HG03159 (cell line): ENCODE data around the gene PRKCI.
"Not testable (repeated sequence)": the region's sequence is repeated elsewhere in the genome, so short reads cannot be mapped to it uniquely, and the experiment has no call there.

Source experiments
- ATAC-seq: cut with Tn5 transposase; IDR thresholded peaks from one replicate; pipeline ENCODE4 v1.9.1; 2021; ENCODE audit warnings: mild to moderate bottlenecking, moderate library complexity; ENCODE audit not compliant: unreplicated experiment

Gene PRKCI

DNA sequence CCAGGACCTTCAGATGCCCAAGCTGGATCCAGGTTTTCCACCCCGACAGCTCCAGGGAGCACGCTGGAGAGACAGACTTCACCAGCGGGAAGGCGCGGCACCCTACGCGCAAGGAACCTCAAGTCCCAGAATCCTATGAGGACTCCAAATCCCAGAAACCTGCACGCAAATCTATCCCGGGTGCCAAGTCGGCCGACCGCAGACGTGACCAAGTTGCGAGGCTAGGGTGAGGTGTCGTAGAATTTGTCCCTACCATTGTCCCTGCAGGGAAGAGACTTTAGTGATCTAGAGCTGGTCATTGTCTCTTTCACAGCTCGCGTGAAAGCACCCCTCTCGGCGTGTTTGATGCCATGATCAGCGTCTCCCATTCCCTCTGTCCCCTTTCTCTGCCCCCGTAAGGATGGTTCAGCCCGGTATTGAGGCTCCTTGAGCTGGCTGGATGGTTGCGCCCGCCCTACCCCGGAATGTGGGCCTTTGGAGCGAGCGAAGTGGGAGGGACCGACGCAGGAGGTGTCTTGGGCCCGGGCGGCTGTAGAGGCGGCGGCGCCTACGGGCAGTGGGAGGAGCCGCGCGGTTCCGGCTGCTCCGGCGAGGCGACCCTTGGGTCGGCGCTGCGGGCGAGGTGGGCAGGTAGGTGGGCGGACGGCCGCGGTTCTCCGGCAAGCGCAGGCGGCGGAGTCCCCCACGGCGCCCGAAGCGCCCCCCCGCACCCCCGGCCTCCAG, at the start of gene PRKCI:
PRKCI (plus strand) TSS at position 501 of the 723 bp plus-strand sequence. CDS start 246 bp downstream, outside the sequence.
- peak; percentile 93 for ATAC-seq

DNA sequence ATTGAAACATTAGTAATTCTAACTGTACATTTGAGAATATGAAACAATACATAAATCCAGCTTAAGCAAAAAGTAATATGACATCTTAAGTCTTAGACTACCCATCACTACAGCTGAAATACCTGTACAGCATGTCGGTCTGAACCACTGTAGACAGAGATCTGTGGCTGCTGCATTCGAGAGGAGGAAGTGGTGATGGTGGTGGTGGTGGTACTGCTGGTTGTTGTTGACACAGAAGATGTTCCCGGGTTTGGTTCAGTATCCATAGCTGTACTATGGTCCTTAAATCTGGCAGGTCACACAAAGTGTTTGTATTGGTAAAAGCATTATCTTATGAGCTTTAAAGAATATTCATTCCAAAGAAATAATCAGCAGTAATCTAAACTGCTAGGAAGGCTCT, 43.6 kb upstream of the PRKCI start:
- no peak for ATAC-seq

DNA sequence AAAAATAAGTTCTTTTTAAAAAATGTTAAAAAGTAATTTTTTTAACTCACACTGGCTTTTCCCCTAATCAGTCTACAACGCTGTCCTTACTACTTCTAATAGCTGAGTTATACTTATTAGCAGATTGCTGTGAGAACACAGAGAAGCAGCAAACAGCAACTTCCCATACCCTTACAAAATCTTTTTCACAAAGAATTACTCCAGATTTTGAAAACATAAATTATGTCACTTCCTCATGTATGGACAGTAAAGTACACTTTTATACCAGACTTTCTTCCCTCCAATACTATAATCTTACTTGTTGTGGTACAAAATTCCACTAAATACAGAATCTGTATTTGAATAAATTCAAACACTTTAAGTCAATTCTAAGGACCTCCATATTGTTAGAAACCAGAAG, 42.8 kb upstream of the PRKCI start:
- no peak for ATAC-seq

DNA sequence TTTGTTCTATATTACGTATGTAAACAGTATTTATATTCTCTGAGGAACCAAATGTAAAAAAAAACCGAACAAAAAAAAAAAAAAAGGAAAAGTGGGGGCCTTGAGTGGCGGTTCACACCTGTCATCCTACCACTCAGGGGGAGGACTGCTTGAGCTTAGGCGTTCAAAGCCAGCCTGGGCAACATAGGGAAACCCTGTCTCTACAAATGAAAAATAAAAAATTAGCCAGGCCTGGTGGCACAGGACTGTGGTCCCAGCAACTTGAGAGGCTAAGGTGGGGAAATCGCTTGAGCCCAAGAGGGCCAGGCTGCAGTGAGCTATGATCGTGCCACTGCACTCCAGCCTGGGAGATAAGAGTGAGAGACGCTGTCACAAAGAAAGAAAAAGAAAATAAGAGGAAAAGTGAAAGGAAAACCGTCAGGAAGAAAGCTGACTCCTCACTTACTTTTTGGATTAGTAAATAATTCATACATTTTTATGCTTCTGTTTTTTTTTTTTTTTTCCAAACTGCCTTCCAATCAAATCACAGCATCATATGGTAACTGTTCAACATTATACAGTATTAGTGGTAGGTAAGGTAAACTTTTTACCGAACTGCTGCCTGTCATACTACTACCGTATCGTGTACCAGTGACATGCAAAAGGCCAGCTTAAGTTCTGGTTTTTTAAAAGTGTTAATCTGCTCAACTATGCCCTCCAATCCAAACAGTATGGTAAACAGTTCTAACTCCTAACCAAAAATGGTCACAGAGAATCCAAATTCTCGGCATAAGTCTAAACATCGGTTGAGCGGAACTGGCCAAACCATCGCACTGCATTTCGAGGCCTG, 41.9 kb upstream of the PRKCI start:
- ATAC-seq = peak; percentile 27

DNA sequence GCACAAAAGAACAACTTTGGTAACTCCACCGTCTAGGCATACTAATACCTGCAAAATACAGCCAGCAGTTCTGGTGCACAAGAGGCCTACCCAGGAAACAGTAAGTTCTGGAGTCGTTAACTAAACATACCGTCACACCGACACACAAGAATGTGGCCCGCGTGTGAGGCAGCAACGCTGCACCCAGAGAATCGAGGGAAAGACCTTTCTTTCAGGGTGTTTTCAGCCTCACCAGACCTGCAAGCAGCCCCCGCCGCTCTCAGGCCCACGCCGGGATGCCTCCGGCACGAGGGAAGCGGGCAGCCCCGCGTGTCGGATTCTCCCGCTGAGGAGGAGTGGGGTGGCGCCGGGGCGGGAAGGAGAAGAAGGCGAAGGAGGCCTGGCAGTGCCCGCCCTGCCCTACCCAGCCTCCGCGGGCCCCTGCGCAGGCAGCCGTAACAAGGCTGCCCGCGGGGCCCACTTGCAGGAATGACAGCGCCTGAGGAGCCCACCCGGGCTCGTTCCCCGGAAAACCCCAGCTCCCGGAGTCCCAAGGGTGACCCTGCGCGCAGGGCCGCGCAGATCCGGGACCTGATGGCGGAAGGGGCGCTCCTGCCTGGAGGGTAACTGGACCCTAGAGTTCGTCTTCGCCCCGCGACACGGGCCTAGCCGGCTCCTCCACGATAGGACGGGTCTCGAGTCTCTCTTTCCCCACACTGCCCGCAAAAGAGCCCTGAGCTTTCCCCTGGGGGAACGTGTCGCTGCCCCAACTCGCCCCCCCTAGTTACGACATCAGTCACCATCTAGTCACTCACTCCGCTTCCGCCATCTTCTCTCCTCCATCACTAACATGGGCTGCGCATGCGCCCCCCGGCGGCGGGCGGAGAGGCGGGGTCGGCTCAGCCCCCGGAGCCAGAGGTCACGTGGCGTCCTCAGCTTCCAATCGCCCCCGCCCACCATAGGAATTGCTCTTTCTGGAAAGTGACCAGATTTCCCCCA, 41.0 kb upstream of the PRKCI start, which contains the start of gene PHC3:
PHC3 (minus strand) TSS at position 826 of the 978 bp plus-strand sequence; CDS start at position 808, 18 bp downstream.
- peak; percentile 75 for ATAC-seq

DNA sequence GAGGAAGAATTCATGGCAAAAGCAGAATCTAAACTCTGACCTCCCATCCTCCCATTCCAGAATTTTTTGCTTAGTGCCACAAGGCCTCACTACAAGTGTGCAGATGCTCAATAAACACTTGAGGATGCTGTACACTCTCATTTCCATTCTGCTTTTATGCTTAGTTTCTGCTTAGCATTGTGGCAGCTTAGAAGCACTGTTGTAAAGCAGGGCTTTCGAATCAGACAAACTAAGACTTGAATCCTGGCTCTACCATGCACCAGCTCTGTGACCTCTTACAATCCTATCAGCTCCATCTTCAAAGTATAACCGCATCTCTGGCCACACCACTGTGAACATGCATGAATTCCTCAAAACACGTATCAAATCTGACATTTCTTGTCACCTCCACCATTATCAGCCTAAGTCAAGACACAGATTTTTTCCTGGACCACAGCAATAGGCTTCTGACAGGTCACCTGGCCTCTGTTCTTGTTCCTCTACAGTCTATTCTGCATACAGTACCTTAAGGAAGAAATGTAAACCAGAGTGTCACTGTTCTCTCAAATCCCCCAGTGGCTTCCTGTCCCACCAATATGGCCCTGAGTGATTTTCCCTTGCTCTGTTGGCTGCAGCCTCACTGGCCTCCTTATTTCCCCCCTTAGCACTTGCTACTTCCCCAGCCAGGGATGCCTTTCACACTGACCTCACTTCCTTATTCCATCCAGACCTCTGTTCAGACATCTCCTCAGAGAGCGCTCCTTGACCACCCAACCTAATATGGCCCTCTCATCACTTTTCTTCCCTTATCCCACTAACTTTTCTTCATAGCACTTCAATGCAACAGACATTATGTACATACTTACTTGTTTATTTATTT, 32.6 kb upstream of the PRKCI start:
- peak; percentile 25 for ATAC-seq

DNA sequence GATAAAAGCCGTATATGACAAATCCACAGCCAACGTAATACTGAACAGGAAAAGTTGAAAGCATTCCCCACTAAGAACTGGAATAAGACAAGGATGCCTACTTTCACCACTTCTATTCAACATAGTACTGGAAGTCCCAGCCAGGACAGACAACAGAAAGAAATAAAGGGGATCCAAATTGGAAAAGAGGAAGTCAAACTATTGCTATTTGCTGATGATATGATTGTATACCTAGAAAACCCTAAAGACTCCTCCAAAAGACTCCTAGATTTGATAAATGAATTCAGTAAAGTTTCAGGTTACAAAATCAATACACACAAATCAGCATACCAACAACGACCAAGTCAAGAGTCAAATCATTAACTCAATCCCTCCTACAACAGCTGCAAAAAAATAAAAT, 26.5 kb upstream of the PRKCI start:
- not testable (repeated sequence) for ATAC-seq

DNA sequence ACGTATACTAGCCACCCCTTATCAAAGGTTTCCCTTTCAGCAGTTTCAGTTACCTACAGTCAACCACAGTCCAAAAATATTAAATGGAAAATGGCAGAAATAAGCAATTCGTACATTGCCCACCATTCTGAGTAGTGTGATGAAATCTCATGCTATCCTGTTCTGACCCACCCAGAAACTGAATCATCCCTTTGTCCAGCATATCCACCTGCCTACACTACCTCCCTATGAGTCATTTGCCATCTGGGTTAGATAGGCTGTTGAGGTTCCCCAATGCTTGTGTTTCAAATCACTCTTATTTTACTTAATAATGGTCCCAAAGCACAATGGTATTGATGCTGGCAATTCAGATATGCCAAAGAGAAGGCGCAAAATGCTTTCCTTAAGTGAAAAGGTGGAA, 25.4 kb upstream of the PRKCI start:
- no peak for ATAC-seq

DNA sequence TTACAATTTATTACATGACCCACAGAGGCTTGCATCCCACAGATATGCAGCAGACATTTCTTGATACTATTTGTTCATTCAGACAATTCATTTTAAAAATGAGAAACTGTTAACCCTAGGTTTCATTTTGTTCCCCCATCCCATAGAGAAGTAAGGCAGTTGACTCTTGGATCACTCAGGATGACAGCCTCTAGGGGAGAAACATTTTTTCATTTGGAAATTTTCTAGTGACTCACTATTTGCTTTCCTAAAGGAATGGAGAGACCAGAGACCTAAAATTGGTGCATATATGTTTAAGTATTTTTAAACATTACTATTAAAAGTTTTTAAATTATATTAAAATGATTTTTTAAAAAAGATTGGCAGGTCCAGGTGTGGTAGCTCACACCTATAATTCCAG, 21.2 kb upstream of the PRKCI start:
- ATAC-seq = no peak

DNA sequence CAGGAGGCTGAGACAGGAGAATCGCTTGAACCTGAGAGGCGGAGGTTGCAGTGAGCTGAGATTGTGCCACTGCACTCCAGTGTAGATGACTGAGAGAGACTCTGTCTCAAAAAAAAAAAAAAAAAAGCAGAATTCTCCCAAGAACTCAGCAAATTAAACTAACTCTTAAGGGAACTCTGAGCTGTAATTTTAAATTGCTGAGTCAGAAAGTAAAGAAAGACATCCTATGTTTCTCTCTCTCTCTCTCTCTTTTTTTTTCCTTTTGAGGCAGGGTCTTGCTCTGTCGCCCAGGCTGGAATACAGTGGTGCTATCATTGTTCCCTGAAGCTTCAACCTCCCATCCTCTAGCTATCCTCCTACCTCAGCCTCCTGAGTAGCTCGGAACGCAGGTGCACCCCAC, 20.7 kb upstream of the PRKCI start:
- no peak for ATAC-seq

DNA sequence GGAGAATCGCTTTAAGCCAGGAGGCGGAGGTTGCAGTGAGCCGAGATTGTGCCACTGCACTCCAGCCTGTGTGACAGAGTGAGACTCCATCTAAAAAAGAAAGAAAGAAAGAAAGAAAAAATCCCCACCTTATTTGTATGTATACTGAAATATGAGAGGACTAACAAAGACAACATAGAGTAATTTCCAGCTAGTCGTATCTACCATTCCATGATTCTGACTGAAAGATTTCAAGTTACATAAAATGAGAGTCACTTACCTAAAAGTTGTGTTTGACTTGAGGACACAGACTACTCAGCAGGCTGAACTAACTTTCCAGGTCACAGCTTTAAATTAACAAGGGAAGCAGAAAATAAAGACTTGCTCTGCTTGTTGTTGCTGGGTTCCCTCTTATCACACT, 18.8 kb upstream of the PRKCI start:
- no peak for ATAC-seq

DNA sequence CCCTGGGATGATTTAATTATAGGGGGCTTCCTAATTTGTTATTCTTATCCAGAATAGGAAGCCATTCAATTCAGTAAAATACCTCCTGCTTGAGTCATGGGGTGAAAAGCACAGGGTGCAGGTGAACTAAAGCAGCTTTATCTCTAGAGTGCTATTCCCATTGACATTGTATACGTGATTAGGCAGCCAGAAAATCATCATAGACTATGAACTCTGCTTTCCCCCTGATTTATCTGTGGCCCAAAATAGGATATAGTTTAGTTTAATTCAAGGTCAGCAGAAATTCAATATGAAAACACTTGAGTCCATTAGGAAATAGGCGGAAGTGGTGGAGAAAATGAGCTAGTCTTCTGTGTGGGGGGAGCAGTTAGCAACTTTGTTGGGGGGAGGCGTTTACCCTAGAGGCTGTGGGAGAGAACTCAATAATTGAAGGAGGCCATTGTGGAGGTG, 18.2 kb upstream of the PRKCI start:
- ATAC-seq = no peak

DNA sequence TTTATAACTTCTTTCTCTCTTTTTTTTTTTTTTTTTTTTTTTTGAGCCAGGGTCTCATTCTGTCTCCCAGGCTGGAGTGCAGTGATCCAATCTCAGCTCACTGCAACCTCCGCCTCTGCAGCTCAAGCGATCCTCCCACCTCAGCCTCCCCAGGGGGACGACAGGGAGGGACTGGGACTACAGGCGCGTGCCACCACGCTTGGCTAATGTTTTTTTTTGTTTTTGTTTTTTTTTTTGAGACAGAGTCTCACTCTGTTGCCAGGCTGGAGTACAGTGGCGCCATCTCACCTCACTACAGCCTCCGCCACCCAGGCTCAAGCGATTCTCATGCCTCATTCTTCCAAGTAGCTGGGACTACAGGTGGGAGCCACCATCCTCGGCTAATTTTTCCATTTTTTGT, 17.7 kb upstream of the PRKCI start:
- no peak for ATAC-seq

DNA sequence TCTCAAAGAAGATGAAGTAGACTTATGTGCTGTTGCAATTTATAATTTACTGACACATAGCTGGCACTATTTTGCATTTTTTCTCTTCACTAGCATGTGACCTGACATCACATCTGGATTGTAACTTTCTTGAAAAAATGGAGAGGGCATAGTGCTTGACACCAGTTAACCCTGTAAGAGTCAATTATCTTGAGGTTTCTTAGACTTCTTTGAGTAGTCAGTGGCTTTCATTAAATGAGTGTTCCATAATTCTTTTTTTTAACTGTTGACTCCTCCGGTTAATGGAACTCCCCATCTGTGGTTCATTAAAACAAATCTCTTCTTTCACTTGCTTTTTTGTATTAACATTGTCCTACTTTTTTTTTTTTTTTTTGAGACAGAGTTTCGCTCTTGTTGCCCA, 16.9 kb upstream of the PRKCI start:
- peak; percentile 50 for ATAC-seq

DNA sequence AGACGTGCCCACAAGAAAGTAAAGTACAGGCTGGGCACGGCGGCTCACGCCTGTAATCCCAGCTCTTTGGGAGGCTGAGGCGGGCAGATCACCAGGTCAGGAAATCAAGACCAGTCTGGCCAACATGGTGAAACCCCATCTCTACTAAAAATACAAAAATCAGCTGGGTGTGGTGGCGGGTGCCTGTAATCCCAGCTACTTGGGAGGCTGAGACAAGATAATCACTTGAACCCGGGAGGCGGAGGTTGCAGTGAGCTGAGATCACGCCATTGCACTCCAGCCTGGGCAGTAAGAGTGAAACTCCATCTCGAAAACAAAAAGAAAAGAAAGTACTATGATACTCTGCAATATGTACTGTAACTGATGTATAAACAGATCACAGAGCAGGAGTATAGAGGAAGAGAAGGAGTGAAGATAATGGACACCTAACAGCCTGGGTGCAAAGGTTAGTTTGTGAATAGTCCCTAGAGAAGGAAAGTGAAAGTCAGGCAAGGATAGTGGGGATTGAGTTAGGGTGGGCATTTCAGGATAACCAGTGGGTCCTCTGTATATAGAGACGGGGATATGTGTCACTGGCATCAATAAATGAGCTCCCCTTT, 16.0 kb upstream of the PRKCI start:
- not testable (repeated sequence) for ATAC-seq

DNA sequence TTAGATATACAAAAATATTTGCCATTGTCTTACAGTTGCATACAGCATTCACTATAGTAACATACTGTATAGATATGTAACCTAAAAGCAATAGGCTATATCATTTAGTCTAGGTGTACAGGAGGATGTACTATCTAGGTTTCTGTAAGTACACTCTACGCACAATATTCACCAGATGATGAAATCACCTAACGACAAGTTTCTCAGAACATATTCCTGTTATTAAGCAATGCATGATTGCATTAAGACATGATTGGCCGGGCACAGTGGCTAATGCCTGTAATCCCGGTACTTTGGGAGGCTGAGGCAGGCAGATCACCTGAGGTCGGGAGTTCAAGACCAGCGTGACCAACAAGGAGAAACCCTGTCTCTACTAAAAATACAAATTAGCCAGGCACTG, 14.5 kb upstream of the PRKCI start:
- ATAC-seq = no peak

DNA sequence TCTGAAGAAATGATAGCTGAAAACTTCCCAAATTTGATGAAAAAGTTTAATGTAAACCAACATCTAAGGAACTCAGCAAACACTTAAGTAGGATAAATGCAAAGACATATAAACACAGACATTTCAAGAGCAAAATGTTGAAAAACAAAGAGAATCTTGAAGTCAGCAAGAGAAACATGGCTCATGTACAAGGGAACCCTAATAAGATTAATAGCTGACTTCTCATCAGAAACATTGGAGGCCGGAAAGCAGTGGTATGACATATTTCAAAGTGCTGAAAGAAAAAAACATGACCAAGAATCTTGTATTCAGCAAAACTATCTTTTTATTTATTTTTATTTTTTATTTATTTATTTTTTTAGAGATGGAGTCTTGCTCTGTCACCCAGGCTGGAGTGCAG, 10.6 kb upstream of the PRKCI start:
- ATAC-seq = no peak

DNA sequence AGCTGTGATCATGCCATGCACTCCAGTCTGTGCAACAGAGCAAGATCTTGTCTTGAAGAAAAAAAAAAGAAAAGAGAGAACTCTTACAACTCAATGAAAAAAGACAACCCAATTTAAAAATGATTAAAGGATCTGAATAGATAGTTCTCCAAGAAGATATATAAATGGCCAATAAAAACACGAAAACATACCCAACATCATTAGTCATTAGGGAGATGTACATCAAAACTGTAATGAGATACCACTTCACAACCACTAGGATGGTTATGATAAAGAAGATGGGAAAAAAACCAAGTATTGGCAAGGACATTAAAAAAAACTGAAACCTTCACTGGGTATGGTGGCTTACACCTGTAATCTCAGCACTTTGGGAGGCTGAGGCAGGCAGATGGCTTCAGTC, 2.4 kb upstream of the PRKCI start:
- ATAC-seq = no peak

DNA sequence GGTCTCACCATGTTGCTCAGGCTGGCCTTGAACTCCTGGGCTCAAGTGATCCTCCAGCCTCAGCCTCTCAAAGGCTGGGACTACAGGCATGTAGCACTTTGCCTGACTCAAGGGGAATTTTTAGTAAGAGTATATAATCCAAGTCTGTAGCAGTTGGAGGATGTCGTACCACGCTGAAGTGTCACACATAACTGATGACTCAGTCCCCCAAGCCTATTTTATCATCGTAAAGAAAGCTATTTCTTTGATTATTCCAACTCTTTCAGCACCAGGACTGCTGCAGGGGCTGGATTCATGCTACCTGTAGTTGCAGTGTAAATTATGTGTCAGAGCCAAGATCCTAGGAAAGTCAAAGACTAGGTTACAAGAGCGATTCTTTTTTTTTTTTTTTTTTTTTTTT, 1.4 kb upstream of the PRKCI start:
- ATAC-seq = no peak
